SIG-M5 treated with dmso at 0.1 percent for 504 hours (cell line): ENCODE measurements around the gene SLC25A39.
"Not testable (repeated sequence)": the region's sequence is repeated elsewhere in the genome, so short reads cannot be mapped to it uniquely, and the experiment has no call there.

Experiments
- DNase-seq: peaks from one replicate; lab custom pipeline; 2025; ENCODE audit not compliant: unreplicated experiment; lab: John Stamatoyannopoulos, UW

Gene SLC25A39

DNA sequence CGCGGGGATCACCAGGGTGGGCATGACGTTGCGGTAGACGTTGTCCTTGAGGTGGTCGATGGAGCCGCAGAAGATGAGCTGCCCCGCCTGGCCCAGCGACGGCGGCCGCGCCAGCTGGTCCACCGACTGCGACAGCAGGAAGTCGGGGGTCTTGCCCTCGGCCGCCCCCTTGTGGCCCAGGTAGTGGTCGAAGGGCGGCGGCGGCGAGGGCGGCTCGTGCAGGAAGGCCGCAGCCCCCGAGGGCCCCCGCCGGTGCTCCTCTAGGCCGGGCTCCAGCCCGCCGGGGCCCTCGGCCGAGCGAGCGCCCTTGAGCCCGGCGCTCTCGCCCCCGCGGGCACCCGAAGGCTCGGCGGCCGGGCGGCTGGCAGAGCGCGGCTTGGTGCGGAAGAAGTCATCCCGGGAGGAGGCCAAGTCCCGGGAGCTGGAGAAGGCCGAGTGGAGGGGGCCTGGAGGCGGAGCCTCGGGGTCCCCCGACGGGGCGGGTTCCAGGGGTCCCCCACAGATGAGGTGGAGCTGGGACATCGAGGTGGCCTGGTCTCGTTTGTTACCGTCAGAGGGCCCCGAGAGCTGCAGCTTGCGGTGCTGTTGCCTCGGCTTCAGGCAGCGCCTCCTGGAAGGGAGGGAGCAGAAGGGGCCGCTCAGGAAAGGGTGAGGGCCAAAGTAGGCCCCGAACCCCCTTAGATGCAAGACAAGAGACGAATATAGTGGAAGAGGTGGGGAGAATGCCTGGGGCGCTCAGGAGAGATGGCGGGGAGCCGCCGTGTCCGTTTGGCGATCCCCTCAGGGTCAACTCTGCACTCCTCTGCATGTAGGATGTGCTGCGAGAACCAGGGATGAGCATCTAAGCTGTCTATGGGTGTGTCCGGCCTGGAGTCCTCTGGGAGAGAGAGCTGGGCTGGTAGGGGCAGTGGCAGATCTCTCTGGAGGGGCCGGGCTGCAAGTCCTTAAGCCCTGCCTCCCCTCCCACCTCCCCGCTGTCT lies 30.2 kb upstream of the SLC25A39 start:
- DNase-seq, result no peak

DNA sequence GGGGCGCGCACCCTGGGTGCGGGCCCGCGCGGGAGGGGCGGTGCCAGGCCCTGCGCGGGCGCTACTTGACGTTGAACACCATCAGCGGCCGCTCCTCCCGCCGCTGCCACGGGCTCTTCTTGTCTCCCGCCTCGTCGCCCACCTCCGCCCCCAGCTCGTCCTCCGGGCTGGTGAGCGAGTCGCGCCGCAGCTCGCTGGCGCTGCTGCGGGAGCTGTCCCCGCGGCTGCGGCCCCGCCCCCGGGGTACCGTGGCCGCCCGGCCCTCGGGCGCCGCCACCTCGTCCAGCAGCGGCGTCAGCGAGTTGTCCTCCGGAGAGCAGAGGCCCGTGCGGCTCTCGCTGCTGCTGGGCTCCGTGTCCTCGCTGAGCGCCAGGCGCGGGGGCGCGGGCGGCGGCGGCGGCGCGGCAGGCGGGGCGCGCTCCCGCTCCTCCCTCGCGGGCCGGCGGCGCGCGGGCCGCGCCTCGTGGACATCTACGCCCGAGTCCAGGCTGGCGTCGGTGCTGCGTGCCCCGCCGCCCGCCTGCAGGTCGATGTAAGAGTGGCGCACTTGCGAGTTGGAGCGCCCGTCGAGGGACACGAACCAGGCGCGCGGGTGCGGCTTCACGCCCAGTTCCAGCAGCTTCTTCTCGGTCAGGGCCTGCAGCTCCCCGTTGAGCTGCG lies 29.2 kb upstream of the SLC25A39 start:
- no peak for DNase-seq

DNA sequence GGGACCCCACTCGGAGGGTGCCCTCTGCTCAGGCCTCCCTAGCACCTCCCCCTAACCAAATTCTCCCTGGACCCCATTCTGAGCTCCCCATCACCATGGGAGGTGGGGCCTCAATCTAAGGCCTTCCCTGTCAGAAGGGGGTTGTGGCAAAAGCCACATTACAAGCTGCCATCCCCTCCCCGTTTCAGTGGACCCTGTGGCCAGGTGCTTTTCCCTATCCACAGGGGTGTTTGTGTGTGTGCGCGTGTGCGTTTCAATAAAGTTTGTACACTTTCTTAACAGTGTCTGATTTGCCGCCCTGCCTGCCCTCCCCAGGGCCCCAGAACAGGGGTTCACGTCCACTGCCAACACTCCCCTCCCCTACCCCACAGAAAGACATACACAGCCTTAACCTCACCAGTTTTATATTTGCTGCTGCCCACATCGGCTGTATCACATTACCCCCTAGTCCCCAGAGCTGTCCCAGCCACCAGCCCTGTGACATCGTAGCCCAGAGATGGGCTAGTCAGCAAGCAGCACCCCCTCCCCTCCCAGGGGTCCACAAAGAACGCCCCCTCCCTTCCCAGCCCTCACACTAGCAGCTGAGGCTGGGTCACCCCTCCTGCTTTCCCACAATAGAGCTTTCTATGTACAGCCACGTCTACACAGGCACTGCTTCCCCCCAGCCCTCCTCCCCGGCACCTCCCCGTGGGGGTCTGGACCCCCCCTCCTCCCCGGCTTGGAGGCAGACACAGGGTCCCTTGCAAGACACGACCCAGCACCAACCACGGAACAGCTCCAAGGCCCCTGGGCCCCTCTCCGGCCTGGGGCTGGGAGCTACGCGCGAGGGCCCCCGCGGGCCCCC lies 28.4 kb upstream of the SLC25A39 start:
- DNase-seq, result no peak

DNA sequence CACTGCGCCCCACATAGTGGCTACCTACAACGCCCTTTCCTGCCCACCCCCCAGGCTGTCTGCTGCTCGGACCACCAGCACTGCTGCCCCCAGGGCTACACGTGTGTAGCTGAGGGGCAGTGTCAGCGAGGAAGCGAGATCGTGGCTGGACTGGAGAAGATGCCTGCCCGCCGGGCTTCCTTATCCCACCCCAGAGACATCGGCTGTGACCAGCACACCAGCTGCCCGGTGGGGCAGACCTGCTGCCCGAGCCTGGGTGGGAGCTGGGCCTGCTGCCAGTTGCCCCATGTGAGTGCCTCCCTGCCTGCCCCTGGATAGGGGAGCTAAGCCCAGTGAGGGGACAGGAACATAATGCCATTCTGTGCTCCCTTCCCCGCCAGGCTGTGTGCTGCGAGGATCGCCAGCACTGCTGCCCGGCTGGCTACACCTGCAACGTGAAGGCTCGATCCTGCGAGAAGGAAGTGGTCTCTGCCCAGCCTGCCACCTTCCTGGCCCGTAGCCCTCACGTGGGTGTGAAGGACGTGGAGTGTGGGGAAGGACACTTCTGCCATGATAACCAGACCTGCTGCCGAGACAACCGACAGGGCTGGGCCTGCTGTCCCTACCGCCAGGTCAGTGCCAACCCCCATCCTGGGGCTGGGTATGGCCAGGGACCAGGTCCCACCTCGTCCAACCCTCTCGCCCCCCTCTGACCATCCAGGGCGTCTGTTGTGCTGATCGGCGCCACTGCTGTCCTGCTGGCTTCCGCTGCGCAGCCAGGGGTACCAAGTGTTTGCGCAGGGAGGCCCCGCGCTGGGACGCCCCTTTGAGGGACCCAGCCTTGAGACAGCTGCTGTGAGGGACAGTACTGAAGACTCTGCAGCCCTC lies 27.6 kb upstream of the SLC25A39 start:
- DNase-seq, result no peak

DNA sequence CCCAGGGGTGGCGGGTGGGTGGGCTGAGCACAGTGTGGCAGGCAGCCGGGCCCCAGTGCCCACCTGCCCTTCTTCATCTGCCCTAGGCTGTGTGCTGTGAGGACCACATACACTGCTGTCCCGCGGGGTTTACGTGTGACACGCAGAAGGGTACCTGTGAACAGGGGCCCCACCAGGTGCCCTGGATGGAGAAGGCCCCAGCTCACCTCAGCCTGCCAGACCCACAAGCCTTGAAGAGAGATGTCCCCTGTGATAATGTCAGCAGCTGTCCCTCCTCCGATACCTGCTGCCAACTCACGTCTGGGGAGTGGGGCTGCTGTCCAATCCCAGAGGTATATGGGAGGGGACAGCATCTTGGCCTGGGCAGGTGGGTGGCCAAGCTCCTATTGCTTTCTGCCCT lies 26.8 kb upstream of the SLC25A39 start:
- no peak for DNase-seq

DNA sequence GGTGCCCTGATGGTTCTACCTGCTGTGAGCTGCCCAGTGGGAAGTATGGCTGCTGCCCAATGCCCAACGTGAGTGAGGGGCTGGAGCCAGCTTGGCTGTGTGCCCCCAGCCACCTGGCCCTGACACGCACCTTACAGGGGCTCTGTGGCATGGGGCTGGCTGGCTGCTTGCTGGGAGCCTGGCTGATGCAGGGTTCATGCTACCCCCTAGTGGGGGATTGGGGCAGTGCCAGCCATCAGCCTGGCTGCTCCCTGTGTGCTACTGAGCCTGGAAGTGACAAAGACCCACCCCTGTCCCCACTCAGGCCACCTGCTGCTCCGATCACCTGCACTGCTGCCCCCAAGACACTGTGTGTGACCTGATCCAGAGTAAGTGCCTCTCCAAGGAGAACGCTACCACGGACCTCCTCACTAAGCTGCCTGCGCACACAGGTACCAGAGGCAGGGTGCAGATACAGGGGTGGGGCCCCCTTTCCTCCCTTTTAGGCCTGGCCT lies 26.2 kb upstream of the SLC25A39 start:
- peak; percentile 65 for DNase-seq

DNA sequence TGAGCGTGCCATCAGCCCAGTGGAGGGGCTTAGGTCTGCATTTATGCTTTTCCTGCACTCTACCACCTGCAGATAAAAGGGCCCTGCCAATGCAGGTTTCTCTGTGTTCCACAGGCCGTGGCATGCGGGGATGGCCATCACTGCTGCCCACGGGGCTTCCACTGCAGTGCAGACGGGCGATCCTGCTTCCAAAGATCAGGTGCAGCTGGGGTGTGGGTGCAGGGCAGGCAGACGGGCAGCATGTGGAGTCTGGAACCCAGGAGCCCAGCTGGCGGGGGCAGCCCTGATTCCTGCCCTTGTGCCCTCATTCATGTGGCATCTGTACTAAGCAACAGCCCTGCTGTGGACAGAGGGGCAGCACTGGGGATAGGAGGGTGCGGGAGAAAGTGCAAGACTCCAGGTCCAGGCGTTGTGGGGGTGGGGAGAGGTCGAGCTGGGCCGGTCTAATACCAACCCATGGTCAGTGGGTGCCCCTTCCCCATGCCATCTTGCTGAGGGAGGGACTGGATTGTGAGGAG lies 25.0 kb upstream of the SLC25A39 start:
- DNase-seq, result no peak

DNA sequence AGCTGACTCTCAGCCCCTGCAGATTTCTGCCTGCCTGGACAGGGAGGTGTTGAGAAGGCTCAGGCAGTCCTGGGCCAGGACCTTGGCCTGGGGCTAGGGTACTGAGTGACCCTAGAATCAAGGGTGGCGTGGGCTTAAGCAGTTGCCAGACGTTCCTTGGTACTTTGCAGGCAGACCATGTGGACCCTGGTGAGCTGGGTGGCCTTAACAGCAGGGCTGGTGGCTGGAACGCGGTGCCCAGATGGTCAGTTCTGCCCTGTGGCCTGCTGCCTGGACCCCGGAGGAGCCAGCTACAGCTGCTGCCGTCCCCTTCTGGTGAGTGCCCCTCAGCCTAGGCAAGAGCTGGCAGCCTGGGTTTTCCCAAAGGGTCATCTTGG lies 24.4 kb upstream of the SLC25A39 start:
- DNase-seq, result no peak

DNA sequence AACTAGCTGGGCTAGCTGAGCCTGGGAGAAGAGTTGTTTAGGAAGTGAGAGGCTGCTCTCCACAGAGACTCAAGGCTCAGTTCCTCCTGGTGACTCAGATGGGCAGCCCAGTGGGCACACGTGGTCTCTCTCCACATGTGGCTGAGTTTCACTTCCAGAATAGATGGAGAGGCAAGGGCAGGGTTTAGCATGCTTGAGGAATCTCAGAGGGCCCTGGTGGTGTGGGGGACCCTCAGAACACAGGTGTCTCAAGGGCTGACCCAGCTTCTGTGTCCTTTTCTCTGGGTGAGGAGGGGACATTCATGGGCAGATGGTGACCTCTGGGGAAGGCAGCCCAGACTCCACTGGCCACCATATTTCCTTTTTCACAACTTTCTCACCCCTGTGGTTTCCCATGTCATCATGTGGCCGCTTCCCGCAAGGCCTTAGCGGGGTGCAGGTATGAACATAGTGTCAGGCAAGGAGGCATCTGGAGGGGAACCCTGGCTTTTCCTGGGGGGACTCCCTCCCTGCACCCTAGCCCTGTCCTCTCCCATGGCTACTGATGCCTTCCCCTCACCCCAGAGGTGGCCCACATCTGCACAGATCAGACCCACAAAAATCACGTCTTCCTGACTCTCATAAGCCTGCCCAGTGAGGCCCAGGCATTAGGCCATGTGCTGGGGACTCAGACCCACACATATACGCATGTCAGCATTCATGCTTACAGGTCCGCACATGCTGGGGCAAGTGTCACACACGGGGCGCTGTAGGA lies 23.8 kb upstream of the SLC25A39 start:
- peak; percentile 98 for DNase-seq

DNA sequence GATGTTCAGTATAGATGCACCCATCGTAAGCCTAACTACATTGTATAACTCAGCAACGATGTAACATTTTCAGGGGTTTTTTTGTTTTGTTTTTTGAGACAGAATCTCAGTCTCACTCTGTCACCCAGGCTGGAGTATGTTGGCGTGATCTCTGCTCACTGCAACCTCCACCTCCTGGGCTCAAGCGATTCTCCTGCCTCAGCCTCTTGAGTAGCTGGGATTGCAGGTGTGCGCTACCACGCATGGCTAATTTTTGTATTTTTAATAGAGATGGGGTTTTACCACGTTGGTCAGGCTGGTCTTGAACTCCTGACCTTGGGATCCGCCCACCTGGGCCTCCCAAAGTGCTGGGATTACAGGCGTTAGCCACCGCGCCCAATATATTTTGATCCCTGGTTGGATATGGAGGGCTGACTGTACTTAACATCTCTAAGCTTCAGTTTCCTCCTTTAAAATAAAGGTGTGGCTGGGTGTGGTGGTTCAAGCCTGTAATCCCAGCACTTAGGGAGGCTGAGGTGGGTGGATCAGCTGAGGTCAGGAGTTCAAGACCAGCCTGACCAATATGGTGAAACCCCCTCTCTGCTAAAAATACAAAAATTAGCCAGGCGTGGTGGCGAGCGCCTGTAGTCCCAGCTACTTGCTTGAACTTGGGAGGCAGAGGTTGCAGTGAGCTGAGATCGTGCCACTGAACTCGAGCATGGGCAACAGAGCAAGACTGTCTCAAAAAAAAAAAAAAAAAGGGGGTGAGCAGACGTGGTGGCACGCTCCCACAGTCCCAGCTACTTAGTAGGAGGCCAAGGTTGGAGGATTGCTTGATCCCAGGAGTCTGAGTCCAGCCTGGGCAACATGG lies 22.8 kb upstream of the SLC25A39 start:
- not testable (repeated sequence) for DNase-seq

DNA sequence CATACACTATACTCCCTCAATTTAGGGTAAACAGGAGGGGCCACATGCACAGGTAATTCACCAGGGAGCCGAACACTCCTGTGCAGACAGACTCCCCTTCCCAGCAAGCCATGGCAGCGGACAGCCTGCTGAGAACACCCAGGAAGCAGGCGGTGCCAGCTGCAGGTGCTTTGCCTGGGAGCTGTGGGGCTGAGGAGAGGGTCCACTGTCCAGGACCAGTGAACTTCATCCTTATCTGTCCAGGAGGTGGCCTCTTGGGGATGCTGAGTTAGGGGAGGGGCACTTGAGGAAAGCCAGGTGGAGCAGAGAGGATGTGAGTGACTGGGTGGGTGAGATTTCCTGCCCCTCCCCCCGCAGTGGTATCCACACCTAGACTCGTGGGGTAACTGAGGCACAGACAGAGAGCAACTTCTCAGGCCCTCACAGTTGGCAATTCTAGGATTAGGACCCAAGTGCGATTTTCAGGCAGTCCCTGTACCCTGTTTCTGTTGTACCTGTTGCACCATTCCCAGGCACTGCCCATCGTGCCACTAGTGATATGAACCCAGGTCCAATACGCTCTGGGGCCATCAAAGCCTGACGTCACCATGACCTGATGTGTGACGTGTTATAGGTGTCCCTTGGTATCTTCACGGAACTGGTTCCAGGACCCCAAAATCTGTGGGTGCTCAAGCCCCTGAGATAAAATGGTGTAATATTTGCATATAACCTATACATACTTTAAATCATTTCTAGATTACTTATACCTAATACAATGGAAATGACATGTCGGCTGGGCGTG lies 21.6 kb upstream of the SLC25A39 start:
- no peak for DNase-seq

DNA sequence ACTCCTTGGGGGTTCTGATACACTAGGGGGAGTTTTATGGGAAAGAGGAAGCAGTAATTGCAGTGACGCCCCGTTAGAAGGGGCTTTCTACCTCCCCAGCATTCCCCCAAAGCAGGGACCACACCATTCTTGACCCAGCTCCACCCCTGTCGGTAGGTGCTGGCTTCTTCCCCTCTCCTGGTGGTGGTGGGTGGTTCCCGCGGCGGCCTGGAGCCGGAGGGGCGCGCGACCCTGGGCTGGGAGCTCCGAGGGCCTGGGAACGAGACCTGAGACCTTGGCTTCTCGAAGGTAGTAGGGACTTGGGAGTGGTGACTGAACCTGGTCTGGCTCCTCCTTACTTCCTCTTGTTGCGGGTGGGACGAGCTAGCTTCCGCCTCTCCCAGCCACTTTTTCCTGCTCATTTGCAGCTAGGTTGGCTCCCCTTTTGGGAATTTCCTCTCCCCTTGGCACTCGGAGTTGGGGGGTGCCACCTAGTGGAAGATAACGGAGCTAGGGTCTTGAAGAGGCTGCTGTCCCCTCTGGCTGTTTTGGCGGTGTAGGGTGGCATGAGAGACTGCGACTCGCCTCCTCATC lies 20.9 kb upstream of the SLC25A39 start:
- peak; percentile 59 for DNase-seq

DNA sequence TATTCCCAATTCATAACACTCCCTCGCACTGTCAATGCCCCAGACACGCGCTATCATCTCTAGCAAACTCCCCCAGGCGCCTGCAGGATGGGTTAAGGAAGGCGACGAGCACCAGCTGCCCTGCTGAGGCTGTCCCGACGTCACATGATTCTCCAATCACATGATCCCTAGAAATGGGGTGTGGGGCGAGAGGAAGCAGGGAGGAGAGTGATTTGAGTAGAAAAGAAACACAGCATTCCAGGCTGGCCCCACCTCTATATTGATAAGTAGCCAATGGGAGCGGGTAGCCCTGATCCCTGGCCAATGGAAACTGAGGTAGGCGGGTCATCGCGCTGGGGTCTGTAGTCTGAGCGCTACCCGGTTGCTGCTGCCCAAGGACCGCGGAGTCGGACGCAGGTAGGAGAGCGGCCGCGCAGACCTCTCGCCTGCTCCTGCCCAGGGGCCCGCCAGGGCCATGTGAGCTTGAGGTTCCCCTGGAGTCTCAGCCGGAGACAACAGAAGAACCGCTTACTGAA lies 20.4 kb upstream of the SLC25A39 start, which contains the start of gene GRN:
GRN (plus strand) TSS at position 364 of the 515 bp plus-strand sequence. CDS start 3,863 bp downstream, outside the sequence.
- DNase-seq, result peak; percentile 99

DNA sequence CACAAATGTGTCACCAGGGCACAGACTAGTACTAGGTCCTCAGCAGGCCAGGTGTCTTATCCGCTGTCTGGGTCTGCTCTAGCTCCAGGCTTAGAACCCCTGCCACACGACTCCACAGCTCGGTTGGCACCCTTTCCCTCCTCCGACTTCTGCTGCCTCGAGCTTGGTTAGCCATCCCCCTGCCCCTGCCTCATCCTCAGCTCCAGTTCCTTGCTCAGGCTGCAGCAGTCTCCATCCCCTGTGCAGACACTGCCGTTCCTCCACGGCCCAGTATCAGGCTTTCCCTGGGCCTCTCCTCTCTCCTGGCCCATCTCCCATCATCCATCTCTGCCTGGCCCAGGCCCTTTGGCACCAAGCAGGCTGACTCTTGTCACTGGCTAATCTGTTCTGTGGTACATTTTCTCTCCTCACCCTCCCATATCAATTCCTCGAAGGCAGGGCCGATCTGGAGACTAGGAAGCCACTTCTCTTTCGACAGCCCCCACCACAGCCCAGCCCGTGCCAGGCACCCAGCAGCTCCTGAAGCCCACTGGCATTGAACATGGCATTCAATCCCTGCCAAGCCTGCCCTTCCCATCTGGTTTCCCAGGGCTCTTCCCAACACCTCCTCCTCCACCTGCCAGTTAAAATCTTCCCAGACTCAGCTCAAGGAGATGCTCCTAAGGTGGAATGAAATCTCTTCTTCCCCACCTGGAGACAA lies 19.0 kb upstream of the SLC25A39 start:
- DNase-seq, result no peak

DNA sequence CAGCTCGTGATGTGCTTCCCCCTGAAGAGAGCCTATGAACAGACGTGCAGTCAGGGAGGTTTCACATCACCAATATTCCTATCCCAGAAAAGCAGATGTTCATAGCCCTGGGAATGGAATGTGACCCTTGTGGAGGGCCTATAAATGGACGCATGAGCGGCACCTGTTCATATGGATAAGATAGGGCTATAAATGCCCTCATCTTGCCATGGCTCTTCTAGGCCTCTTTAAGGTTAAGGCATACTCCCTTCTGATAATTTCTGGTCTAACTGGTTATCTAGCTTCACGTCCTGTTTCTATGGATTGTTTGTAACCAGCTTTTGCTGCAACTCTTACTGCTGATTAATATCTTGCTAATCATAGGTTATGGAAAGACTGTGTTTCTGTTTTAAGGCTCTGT lies 15.9 kb upstream of the SLC25A39 start:
- DNase-seq, result not testable (repeated sequence)

DNA sequence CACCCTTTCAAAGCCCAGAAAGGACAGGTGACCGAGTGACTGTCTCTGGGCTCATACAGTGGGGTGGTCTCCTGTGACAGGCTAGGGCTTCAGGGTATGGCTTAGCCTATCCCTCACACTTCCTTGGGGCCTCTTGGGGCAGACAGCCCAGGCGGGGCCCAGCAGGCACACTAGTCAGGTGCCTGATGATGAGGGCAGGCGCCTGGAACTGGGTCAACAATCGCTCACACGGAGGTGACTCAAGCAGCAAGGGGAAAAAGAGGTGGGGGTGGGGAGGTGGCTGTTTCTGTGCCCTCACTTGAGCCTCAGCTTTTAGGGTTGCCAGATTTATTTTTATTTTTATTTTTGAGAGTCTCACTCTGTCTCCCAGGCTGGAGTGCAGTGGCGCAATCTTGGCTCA lies 14.1 kb upstream of the SLC25A39 start:
- DNase-seq, result no peak
